Motor neuron (in vitro differentiated cells): ENCODE data around the gene PTPN5. TPM values are rescaled to one million over a fixed set of nuclear protein-coding genes. Genes with fewer than 3 reads are reported as not detected.

Experiments used
- total RNA-seq, 8 experiments: library from RNA; unstranded; fragments of 300-600 nt; gene quantifications; 2 replicates each; pipeline versions ENCODE4 v1.2.3 to v1.2.4, GENCODE V29; 2022

The PTPN5 gene
- total RNA-seq, 8 experiments from 2014 or later, result 0.15 to 22.2 (median 6.1) TPM

Other genes starting within 250 kb of the PTPN5 start
- 10 to 100 TPM in 5 of 8 experiments, 1 to 10 TPM in 3; 6.3 to 39.6 (median 17.4) TPM for gene UEVLD, start 203.1 kb downstream of the PTPN5 start, total RNA-seq
- gene MISFA, start 192.0 kb downstream of the PTPN5 start, total RNA-seq, result 10 to 100 TPM in 2 of 8 experiments, 1 to 10 TPM in 5, under 1 TPM in 1; 0.78 to 10.2 (median 2.0) TPM
- gene SPTY2D1, start 157.5 kb downstream of the PTPN5 start, total RNA-seq, result 10 to 100 TPM; 11.2 to 27.0 (median 16.5) TPM
- gene TMEM86A, start 93.0 kb downstream of the PTPN5 start, total RNA-seq, result 10 to 100 TPM in 3 of 8 experiments, 1 to 10 TPM in 5; 1.5 to 22.0 (median 4.0) TPM
- gene IGSF22, start 65.6 kb downstream of the PTPN5 start, total RNA-seq, result 1 to 10 TPM in 3 of 8 experiments, under 1 TPM in 5; 0.05 to 2.4 (median 0.86) TPM
- under 1 TPM in 2 of 8 experiments, not detected in 6; 0.18 to 0.57 TPM for gene MRGPRX1, start 147.6 kb upstream of the PTPN5 start, total RNA-seq